CD14-positive monocyte (primary cell): ENCODE results near the gene SLMAP. TPM values are rescaled to one million over a fixed set of nuclear protein-coding genes. Genes with fewer than 3 reads are reported as not detected.

Experiments
- DNase-seq, 3 donors: peaks; one replicate each; pipeline ENCODE4 v3.0.0-alpha.2; 2011 to 2022
- H2AFZ ChIP-seq: 2 replicates; pipeline ENCODE4 v1.6.0; 2012; ENCODE audit warnings: mild to moderate bottlenecking, low read depth, low read length, inconsistent platforms; ENCODE audit not compliant: insufficient read depth, poor library complexity, severe bottlenecking
- H3K27ac ChIP-seq, 2 donors: 1 replicate in 1 of 2; 2 replicates in 1 of 2; pipeline ENCODE4 v1.5.1; 2012 to 2013; ENCODE audit warnings: low read length in 2 of 2, control low read depth in 1 of 2, inconsistent platforms in 1 of 2, low read depth in 1 of 2, mild to moderate bottlenecking in 1 of 2
- H3K27me3 ChIP-seq, 2 donors: one replicate each; pipeline versions ENCODE4 v1.6.0 to v1.6.1; 2011 to 2013; ENCODE audit warnings: low read length in 2 of 2; ENCODE audit not compliant: control insufficient read depth in 2 of 2, insufficient read depth in 2 of 2
- H3K36me3 ChIP-seq, 2 donors: replicated peaks in 1 of 2; 1 replicate in 1 of 2; 2 replicates in 1 of 2; pipeline versions ENCODE4 v1.5.1 to v1.6.1; 2012 to 2013; ENCODE audit warnings: low read length in 2 of 2, control low read depth in 1 of 2, inconsistent platforms in 1 of 2, mild to moderate bottlenecking in 1 of 2; ENCODE audit not compliant: insufficient read depth in 2 of 2, control insufficient read depth in 1 of 2
- H3K4me1 ChIP-seq, 2 donors: 1 replicate in 1 of 2; 2 replicates in 1 of 2; pipeline versions ENCODE4 v1.5.1 to v1.6.1; 2012 to 2013; ENCODE audit warnings: low read length in 2 of 2, control low read depth in 1 of 2, inconsistent platforms in 1 of 2, mild to moderate bottlenecking in 1 of 2, moderate library complexity in 1 of 2; ENCODE audit not compliant: insufficient read depth in 2 of 2, control insufficient read depth in 1 of 2
- H3K4me2 ChIP-seq: replicated peaks from 2 replicates; pipeline ENCODE3; 2012; ENCODE audit warnings: low read length, moderate library complexity, mild to moderate bottlenecking; ENCODE audit not compliant: poor library complexity, severe bottlenecking; ENCODE audit errors: extremely low read depth
- H3K4me3 ChIP-seq, 3 experiments: fragments of 200-600 bp in 1 of 3; sonication (generic) in 1 of 3; replicated peaks in 1 of 3; 1 replicate in 2 of 3; 2 replicates in 1 of 3; pipeline ENCODE4 v1.5.1; 2011 to 2013; ENCODE audit warnings: low read length in 3 of 3, mild to moderate bottlenecking in 3 of 3, control low read depth in 2 of 3, low read depth in 2 of 3, inconsistent platforms in 1 of 3, moderate library complexity in 1 of 3
- H3K79me2 ChIP-seq: 2 replicates; pipeline ENCODE4 v1.6.0; 2012; ENCODE audit warnings: mild to moderate bottlenecking, control low read depth, inconsistent platforms, low read length, moderate library complexity; ENCODE audit not compliant: insufficient read depth
- H3K9ac ChIP-seq: 2 replicates; pipeline ENCODE4 v1.6.0; 2017; ENCODE audit warnings: low read length, mild to moderate bottlenecking; ENCODE audit not compliant: insufficient read depth, poor library complexity, severe bottlenecking
- H3K9me3 ChIP-seq, 2 donors: replicated peaks in 1 of 2; 1 replicate in 1 of 2; 2 replicates in 1 of 2; pipeline versions ENCODE4 v1.5.1 to v1.6.1; 2012 to 2013; ENCODE audit warnings: low read length in 2 of 2, control low read depth in 1 of 2; ENCODE audit not compliant: control insufficient read depth in 1 of 2, insufficient read depth in 1 of 2
- H4K20me1 ChIP-seq: 2 replicates; pipeline ENCODE4 v1.6.0; 2012; ENCODE audit warnings: mild to moderate bottlenecking, low read length, control low read depth, moderate library complexity; ENCODE audit not compliant: insufficient read depth
- H3K27ac Mint-ChIP-seq, 7 donors: one replicate each; pipeline ENCODE4 v1.8.0; 2020; ENCODE audit warnings: mild to moderate bottlenecking in 7 of 7, mixed read lengths in 7 of 7, moderate library complexity in 6 of 7, inconsistent platforms in 2 of 7
- H3K27me3 Mint-ChIP-seq, 3 donors: one replicate each; pipeline ENCODE4 v1.8.0; 2021 to 2022; ENCODE audit warnings: low read depth in 3 of 3, mild to moderate bottlenecking in 3 of 3, mixed read lengths in 3 of 3, moderate library complexity in 3 of 3, inconsistent platforms in 1 of 3
- H3K36me3 Mint-ChIP-seq, 2 donors: one replicate each; pipeline ENCODE4 v1.8.0; 2020; ENCODE audit warnings: mixed read lengths in 2 of 2, inconsistent platforms in 1 of 2, mild to moderate bottlenecking in 1 of 2
- H3K4me1 Mint-ChIP-seq: one replicate; pipeline ENCODE4 v1.8.0; 2020; ENCODE audit warnings: mild to moderate bottlenecking, mixed read lengths
- H3K4me3 Mint-ChIP-seq, 2 donors: one replicate each; pipeline ENCODE4 v1.8.0; 2020; ENCODE audit warnings: mild to moderate bottlenecking in 2 of 2, mixed read lengths in 2 of 2, moderate library complexity in 1 of 2
- H3K9me3 Mint-ChIP-seq, 7 donors: one replicate each; pipeline ENCODE4 v1.8.0; 2020 to 2022; ENCODE audit warnings: mixed read lengths in 7 of 7, mild to moderate bottlenecking in 6 of 7, moderate library complexity in 6 of 7, inconsistent platforms in 2 of 7
- CTCF ChIP-seq: fragments of 200-600 bp; IDR thresholded peaks from one replicate; pipeline ENCODE4 v1.8.0; 2022; ENCODE audit warnings: antibody characterized with exemption, mild to moderate bottlenecking
- WGBS: methylation state at CpG from one replicate; pipeline ENCODE4 v1.1.5; 2013; ENCODE audit warnings: missing lambda C conversion rate; ENCODE audit not compliant: insufficient coverage; 5-methylcytosine and 5-hydroxymethylcytosine counted together
- intact Hi-C, 2 donors: fragments of 100-400 bp; cut with micrococcal nuclease; formaldehyde crosslinking; loops; one replicate each; pipeline versions ENCODE4 v1.15.0 to v1.15.1; 2023
- polyA plus RNA-seq, 3 donors: library from polyadenylated mRNA; depleted of rRNA in 1 of 3; unstranded in 2 of 3; stranded (reverse) in 1 of 3; fragments of 300-500 nt in 2 of 3; fragments of >200 nt in 1 of 3; fragmentation: Illumina TruSeq in 2 of 3; gene quantifications; 1 replicate in 2 of 3; 2 replicates in 1 of 3; pipeline ENCODE4 v1.2.3, GENCODE V29; 2012 to 2021

The SLMAP gene
- polyA plus RNA-seq, 3 donors, result 12.3 to 17.6 (median 16.1) TPM

- H3K9me3 ChIP-seq, result no peaks in the 10 kb centered on the region
- DNase-seq, result no peak
- TF ChIP-seq CTCF, result no peak
- H3K4me2 ChIP-seq, result no peak overlapping the region
- no peak overlapping the region for H3K9ac ChIP-seq
- H3K9me3 Mint-ChIP-seq, result peaks cover 0 to under 1% (median 0%) of the 10 kb centered on the region in 7 donors
- no peaks in the 10 kb centered on the region for H3K27me3 ChIP-seq
- H3K79me2 ChIP-seq, result no peaks in the 10 kb centered on the region
- H3K4me3 Mint-ChIP-seq, result no peak overlapping the region
- no peaks in the 10 kb centered on the region for H3K4me1 Mint-ChIP-seq
- H3K4me1 ChIP-seq, result no peaks in the 10 kb centered on the region
- 100% methylated on average over 3 of the region's 6 CpGs for WGBS
- H3K27ac ChIP-seq, result no peak overlapping the region
- no peak overlapping the region for H3K4me3 ChIP-seq
- no peak overlapping the region for H2AFZ ChIP-seq
- intact Hi-C loops, result no loop called here
- H3K27ac Mint-ChIP-seq, result peak overlapping the region in 1 of 7 donors; percentile 57
- H3K27me3 Mint-ChIP-seq, result peaks cover 0 to 1% (median 0%) of the 10 kb centered on the region in 3 donors
- peaks cover 32 to 50% of the 10 kb centered on the region in 2 donors for H3K36me3 Mint-ChIP-seq
- H3K36me3 ChIP-seq, result peaks cover 7 to 37% of the 10 kb centered on the region in 2 donors
- no peaks in the 10 kb centered on the region for H4K20me1 ChIP-seq
Observed at GRCh38 chr3:57889807-57890206, 133.7 kb downstream of the SLMAP start.

GRCh38 chr3:57890874-57891273 lies 134.8 kb downstream of the SLMAP start:
- H3K9me3 Mint-ChIP-seq, result no peaks in the 10 kb centered on the region
- intact Hi-C loops, result no loop called here
- H3K9ac ChIP-seq, result no peak overlapping the region
- H3K4me1 ChIP-seq, result no peaks in the 10 kb centered on the region
- H3K27ac ChIP-seq, result no peak overlapping the region
- no peak overlapping the region for H3K4me2 ChIP-seq
- no peaks in the 10 kb centered on the region for H3K27me3 ChIP-seq
- H3K4me3 Mint-ChIP-seq, result no peak overlapping the region
- H3K4me1 Mint-ChIP-seq, result no peaks in the 10 kb centered on the region
- peaks cover 27 to 39% of the 10 kb centered on the region in 2 donors for H3K36me3 Mint-ChIP-seq
- H3K4me3 ChIP-seq, result no peak overlapping the region
- no peaks in the 10 kb centered on the region for H3K27me3 Mint-ChIP-seq
- H3K9me3 ChIP-seq, result no peaks in the 10 kb centered on the region
- no CpG with 5 or more reads among the region's 2 CpGs for WGBS
- no peak overlapping the region for H3K27ac Mint-ChIP-seq
- TF ChIP-seq CTCF, result no peak
- no peak overlapping the region for H2AFZ ChIP-seq
- peaks cover 7 to 37% of the 10 kb centered on the region in 2 donors for H3K36me3 ChIP-seq
- H4K20me1 ChIP-seq, result no peaks in the 10 kb centered on the region
- no peak for DNase-seq
- no peaks in the 10 kb centered on the region for H3K79me2 ChIP-seq
